OCI-LY3 (cell line): ENCODE results near the gene ELFN2.

Source experiments
- H2AFZ ChIP-seq: fragments of 200-600, 300-600 bp; shearing (Covaris generic); 2 replicates; pipeline ENCODE4 v1.6.0; 2014; ENCODE audit warnings: antibody characterized with exemption, low read depth, low read length
- H3K27ac ChIP-seq: fragments of 200-600, 300-600 bp; sonication (generic); 2 replicates; pipeline ENCODE4 v1.5.1; 2014; ENCODE audit warnings: mild to moderate bottlenecking, low read length, moderate library complexity, mixed read lengths
- H3K27me3 ChIP-seq: fragments of 200-600, 300-600 bp; sonication (generic); 2 replicates; pipeline ENCODE4 v1.6.1; 2014; ENCODE audit warnings: low read depth, low read length, mixed read lengths
- H3K36me3 ChIP-seq: fragments of 200-600, 300-600 bp; sonication (generic); replicated peaks from 2 replicates; pipeline ENCODE3; 2014; ENCODE audit warnings: low read depth, low read length, mixed read lengths
- H3K4me1 ChIP-seq: fragments of 300-600, 200-600 bp; sonication (generic); 2 replicates; pipeline ENCODE4 v1.6.1; 2014; ENCODE audit warnings: low read length, mixed read lengths
- H3K4me2 ChIP-seq: fragments of 200-600, 300-600 bp; sonication (generic); 2 replicates; pipeline ENCODE4 v1.6.1; 2014; ENCODE audit warnings: low read length, mixed read lengths
- H3K4me3 ChIP-seq: fragments of 300-600, 200-600 bp; sonication (generic); 2 replicates; pipeline ENCODE4 v1.5.1; 2014; ENCODE audit warnings: antibody characterized with exemption, mild to moderate bottlenecking, low read length, moderate library complexity
- H3K79me2 ChIP-seq: fragments of 300-600, 200-600 bp; shearing (Covaris generic); 2 replicates; pipeline ENCODE4 v1.6.1; 2014; ENCODE audit warnings: mild to moderate bottlenecking, low read length, mixed read lengths
- H3K9ac ChIP-seq: fragments of 300-600, 200-600 bp; shearing (Covaris generic); 2 replicates; pipeline ENCODE4 v1.6.0; 2014; ENCODE audit warnings: mild to moderate bottlenecking, low read length, moderate library complexity
- H3K9me3 ChIP-seq: fragments of 200-600, 300-600 bp; shearing (Covaris generic); 2 replicates; pipeline ENCODE4 v1.6.1; 2014; ENCODE audit warnings: low read length, mixed read lengths; ENCODE audit not compliant: insufficient read depth
- H4K20me1 ChIP-seq: fragments of 200-600, 300-600 bp; sonication (generic); 2 replicates; pipeline ENCODE4 v1.6.1; 2016; ENCODE audit warnings: low read length, mixed read lengths; ENCODE audit not compliant: insufficient read depth
- EZH2phosphoT487 ChIP-seq: fragments of 200-600 bp; shearing (Covaris generic); IDR thresholded peaks from 2 replicates; pipeline ENCODE4 v1.6.1; 2018; ENCODE audit warnings: antibody characterized with exemption, mixed run types, low read depth
- TF ChIP-seq, protein P1 (sequence below): fragments of 200-600, 300-600 bp; sonication (generic); IDR thresholded peaks from 2 replicates; pipeline ENCODE4 v1.5.1; 2014; ENCODE audit warnings: antibody characterized with exemption, low read length, low read depth

ELFN2 gene

DNA sequence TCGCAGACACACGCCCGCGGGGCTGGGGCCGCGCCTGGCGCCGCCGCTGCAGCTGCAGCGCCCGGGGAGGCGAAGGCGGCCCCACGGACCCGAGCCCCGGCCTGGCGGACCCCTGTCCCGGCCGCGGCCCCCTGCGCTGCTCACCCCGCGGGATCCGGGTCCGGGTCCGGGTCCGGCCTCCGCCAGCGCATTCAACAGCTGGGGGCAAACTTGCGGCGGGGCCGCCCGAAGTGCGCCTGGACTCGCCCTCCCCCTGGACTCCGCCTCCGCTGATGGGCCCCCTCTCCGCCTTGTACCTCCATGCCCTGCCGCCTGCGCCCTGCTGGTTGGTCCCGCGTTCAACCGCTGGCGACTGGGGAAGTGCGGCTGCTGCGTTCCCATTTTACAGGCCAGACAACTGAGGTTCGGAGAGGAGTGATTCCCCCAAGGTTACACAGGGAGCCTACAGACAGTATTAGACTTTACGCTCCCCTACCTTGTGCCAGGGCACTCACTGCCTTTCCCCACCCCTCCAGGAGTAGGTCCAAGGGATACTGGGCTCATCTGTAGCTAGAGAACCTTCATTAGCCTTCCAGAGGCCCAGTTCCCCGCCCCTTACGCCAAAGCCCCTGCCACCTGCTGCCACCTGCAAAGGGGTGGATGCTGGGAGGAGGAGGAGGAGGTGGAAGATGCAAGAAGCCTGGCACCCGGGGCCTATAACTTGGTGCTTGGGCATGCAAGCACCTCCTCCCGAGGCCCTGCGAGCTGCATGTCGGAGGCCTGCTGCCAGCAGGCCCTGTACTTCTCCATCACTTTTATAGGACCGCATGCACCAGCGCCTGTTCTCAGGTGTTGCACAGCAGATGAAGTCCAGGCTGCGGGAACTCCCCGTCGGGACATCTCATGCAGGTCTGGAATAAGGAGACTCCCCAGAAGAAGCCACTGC lies 694 bp upstream of the ELFN2 start:
- no peak overlapping the region for H3K27ac ChIP-seq
- H3K9ac ChIP-seq: no peak overlapping the region
- no peak overlapping the region for H3K4me2 ChIP-seq
- TF ChIP-seq, protein P1, sequence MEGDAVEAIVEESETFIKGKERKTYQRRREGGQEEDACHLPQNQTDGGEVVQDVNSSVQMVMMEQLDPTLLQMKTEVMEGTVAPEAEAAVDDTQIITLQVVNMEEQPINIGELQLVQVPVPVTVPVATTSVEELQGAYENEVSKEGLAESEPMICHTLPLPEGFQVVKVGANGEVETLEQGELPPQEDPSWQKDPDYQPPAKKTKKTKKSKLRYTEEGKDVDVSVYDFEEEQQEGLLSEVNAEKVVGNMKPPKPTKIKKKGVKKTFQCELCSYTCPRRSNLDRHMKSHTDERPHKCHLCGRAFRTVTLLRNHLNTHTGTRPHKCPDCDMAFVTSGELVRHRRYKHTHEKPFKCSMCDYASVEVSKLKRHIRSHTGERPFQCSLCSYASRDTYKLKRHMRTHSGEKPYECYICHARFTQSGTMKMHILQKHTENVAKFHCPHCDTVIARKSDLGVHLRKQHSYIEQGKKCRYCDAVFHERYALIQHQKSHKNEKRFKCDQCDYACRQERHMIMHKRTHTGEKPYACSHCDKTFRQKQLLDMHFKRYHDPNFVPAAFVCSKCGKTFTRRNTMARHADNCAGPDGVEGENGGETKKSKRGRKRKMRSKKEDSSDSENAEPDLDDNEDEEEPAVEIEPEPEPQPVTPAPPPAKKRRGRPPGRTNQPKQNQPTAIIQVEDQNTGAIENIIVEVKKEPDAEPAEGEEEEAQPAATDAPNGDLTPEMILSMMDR: no peak
- TF ChIP-seq EZH2phosphoT487: no peak
- peaks cover 4% of the 10 kb centered on the region; the same call in 1 of the 2 replicates for H3K4me1 ChIP-seq
- no peaks in the 10 kb centered on the region for H4K20me1 ChIP-seq
- H3K4me3 ChIP-seq: no peak overlapping the region
- no peak overlapping the region for H2AFZ ChIP-seq
- 0 out of 2 replicates have a peak, but pooled peaks cover 5% of the 10 kb centered on the region for H3K9me3 ChIP-seq
- H3K27me3 ChIP-seq: peaks cover 48% of the 10 kb centered on the region
- no peaks in the 10 kb centered on the region for H3K79me2 ChIP-seq
- H3K36me3 ChIP-seq: peaks cover 4% of the 10 kb centered on the region

DNA sequence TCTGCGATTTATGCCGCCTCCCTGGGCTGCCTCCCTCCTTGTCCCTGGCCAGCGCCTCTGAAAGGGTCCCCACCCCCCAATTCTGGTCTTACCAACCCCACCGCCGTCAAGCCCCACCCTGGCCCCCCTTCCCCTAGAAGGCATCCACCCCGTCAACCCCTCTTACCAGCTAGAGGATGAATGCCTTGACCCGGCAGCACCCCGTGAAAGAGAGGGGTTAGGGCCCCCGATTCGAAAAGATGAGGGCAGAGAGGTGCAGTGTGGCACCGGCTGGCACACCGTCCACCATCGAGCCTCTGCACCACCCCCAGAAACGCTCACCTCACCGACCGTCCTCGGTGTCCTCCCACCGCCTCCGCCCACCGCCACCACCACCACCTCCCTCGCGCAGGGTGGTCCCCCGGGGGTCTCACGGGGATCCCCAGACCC lies 559 bp downstream of the ELFN2 start:
- Histone ChIP-seq H2AFZ (no peak overlapping the region), H3K27ac (no peak overlapping the region), H3K9ac (no peak overlapping the region), H3K4me2 (no peak overlapping the region), H3K79me2 (no peaks in the 10 kb centered on the region), H3K4me3 (no peak overlapping the region), H3K9me3 (no peaks in the 10 kb centered on the region), H4K20me1 (no peaks in the 10 kb centered on the region), H3K36me3 (no peaks in the 10 kb centered on the region), H3K4me1 (no peaks in the 10 kb centered on the region), H3K27me3 (peaks cover 41% of the 10 kb centered on the region)
- TF ChIP-seq, protein P1: no peak
- TF ChIP-seq EZH2phosphoT487: no peak

GRCh38 chr22:37425800-37426705 lies 1.2 kb downstream of the ELFN2 start:
- H3K79me2 ChIP-seq: no peaks in the 10 kb centered on the region
- H3K27me3 ChIP-seq: peaks cover 44% of the 10 kb centered on the region
- H4K20me1 ChIP-seq: no peaks in the 10 kb centered on the region
- no peaks in the 10 kb centered on the region for H3K9me3 ChIP-seq
- no peak for TF ChIP-seq EZH2phosphoT487
- TF ChIP-seq, protein P1: no peak
- no peak overlapping the region for H3K27ac ChIP-seq
- no peaks in the 10 kb centered on the region for H3K36me3 ChIP-seq
- H3K4me3 ChIP-seq: no peak overlapping the region
- H3K4me1 ChIP-seq: no peaks in the 10 kb centered on the region
- H3K4me2 ChIP-seq: no peak overlapping the region
- no peak overlapping the region for H2AFZ ChIP-seq
- H3K9ac ChIP-seq: no peak overlapping the region

DNA sequence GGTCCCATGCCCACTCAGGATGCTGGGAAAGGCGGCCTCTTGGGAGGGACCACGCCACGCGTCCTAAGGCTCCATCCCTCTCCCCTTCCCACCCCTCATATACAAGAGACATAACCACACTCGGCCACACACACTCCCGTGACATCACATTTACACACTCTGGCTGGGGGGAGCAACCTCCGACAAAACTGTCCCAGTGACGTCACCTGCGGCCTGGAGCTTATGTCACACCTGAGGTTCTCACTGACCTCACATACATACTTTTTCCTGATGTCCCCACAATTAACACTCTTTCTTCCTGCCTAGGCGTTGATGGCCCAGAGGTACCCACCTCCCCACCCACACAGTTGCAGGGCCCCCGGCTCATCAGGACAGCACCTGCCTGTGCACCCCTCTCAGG lies 1.9 kb downstream of the ELFN2 start:
- peaks cover 45% of the 10 kb centered on the region for H3K27me3 ChIP-seq
- H3K27ac ChIP-seq: no peak overlapping the region
- no peaks in the 10 kb centered on the region for H3K79me2 ChIP-seq
- H3K4me3 ChIP-seq: no peak overlapping the region
- no peak overlapping the region for H2AFZ ChIP-seq
- no peaks in the 10 kb centered on the region for H3K4me1 ChIP-seq
- no peaks in the 10 kb centered on the region for H4K20me1 ChIP-seq
- H3K9me3 ChIP-seq: no peaks in the 10 kb centered on the region
- no peak overlapping the region for H3K9ac ChIP-seq
- H3K36me3 ChIP-seq: no peaks in the 10 kb centered on the region
- no peak for TF ChIP-seq EZH2phosphoT487
- no peak overlapping the region for H3K4me2 ChIP-seq
